ENCODE results near the gene SHROOM3.

DNA sequence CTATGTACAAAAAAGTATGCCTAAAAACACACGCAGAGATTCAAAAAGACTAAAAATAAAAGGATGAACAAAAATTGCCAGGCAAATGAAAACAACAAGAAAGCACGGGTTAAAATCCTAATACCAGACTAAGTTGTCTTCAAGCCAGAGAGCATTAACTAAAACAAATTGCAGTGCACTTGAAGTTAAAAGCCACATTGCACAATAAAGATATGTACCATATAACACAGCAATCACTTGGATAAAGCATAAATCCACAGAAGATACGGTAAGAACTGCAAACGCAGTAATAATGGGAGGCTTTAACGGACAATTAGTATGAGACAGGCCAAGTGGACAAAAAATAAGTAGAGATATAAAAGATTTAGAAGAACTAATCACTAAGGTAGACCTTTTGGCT is 28.9 kb upstream of the SHROOM3 start:
- TF ChIP-seq JUND (IDR thresholded peaks at IDR 0.05): no peak
- TF ChIP-seq, protein P1, sequence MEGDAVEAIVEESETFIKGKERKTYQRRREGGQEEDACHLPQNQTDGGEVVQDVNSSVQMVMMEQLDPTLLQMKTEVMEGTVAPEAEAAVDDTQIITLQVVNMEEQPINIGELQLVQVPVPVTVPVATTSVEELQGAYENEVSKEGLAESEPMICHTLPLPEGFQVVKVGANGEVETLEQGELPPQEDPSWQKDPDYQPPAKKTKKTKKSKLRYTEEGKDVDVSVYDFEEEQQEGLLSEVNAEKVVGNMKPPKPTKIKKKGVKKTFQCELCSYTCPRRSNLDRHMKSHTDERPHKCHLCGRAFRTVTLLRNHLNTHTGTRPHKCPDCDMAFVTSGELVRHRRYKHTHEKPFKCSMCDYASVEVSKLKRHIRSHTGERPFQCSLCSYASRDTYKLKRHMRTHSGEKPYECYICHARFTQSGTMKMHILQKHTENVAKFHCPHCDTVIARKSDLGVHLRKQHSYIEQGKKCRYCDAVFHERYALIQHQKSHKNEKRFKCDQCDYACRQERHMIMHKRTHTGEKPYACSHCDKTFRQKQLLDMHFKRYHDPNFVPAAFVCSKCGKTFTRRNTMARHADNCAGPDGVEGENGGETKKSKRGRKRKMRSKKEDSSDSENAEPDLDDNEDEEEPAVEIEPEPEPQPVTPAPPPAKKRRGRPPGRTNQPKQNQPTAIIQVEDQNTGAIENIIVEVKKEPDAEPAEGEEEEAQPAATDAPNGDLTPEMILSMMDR (IDR thresholded peaks at IDR 0.05; ENCODE audit: low read depth, low read length, missing input control): no peak
- TF ChIP-seq, protein P2, sequence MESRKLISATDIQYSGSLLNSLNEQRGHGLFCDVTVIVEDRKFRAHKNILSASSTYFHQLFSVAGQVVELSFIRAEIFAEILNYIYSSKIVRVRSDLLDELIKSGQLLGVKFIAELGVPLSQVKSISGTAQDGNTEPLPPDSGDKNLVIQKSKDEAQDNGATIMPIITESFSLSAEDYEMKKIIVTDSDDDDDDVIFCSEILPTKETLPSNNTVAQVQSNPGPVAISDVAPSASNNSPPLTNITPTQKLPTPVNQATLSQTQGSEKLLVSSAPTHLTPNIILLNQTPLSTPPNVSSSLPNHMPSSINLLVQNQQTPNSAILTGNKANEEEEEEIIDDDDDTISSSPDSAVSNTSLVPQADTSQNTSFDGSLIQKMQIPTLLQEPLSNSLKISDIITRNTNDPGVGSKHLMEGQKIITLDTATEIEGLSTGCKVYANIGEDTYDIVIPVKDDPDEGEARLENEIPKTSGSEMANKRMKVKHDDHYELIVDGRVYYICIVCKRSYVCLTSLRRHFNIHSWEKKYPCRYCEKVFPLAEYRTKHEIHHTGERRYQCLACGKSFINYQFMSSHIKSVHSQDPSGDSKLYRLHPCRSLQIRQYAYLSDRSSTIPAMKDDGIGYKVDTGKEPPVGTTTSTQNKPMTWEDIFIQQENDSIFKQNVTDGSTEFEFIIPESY (IDR thresholded peaks at IDR 0.05): no peak
- TF ChIP-seq GABPA (IDR thresholded peaks at IDR 0.05 in 1 of 2, conservative IDR thresholded peaks at IDR 0.05 in 1 of 2): no peak
- TF ChIP-seq EGR1 (IDR thresholded peaks at IDR 0.05; ENCODE audit: low read depth in 2 of 2): no peak
- TF ChIP-seq, protein P3, sequence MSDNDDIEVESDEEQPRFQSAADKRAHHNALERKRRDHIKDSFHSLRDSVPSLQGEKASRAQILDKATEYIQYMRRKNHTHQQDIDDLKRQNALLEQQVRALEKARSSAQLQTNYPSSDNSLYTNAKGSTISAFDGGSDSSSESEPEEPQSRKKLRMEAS (IDR thresholded peaks at IDR 0.05): no peak
- TF ChIP-seq TAF1 (conservative IDR thresholded peaks at IDR 0.05): no peak
- TF ChIP-seq, protein P4, sequence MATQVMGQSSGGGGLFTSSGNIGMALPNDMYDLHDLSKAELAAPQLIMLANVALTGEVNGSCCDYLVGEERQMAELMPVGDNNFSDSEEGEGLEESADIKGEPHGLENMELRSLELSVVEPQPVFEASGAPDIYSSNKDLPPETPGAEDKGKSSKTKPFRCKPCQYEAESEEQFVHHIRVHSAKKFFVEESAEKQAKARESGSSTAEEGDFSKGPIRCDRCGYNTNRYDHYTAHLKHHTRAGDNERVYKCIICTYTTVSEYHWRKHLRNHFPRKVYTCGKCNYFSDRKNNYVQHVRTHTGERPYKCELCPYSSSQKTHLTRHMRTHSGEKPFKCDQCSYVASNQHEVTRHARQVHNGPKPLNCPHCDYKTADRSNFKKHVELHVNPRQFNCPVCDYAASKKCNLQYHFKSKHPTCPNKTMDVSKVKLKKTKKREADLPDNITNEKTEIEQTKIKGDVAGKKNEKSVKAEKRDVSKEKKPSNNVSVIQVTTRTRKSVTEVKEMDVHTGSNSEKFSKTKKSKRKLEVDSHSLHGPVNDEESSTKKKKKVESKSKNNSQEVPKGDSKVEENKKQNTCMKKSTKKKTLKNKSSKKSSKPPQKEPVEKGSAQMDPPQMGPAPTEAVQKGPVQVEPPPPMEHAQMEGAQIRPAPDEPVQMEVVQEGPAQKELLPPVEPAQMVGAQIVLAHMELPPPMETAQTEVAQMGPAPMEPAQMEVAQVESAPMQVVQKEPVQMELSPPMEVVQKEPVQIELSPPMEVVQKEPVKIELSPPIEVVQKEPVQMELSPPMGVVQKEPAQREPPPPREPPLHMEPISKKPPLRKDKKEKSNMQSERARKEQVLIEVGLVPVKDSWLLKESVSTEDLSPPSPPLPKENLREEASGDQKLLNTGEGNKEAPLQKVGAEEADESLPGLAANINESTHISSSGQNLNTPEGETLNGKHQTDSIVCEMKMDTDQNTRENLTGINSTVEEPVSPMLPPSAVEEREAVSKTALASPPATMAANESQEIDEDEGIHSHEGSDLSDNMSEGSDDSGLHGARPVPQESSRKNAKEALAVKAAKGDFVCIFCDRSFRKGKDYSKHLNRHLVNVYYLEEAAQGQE (IDR thresholded peaks at IDR 0.05): no peak
- TF ChIP-seq FOXA2 (IDR thresholded peaks at IDR 0.05): no peak

Data from liver (tissue), 3 donors.